ENCODE measurements around the gene NUP54.

Gene NUP54

GRCh38 chr4:76175336-76175735 is 27.1 kb upstream of the NUP54 start:
- Histone ChIP-seq H3K9me3 (ENCODE audit: control insufficient read depth, insufficient read depth, low read length) (no peaks in the 10 kb centered on the region), H3K36me3 (ENCODE audit: insufficient read depth, low read length) (no peaks in the 10 kb centered on the region; the same call in 1 of the 2 replicates), H3K4me1 (ENCODE audit: insufficient read depth, low read length) (no peaks in the 10 kb centered on the region), H3K9ac (ENCODE audit: low read depth, low read length) (no peak overlapping the region)

- Histone ChIP-seq H3K36me3 (ENCODE audit: insufficient read depth, low read length) (peaks cover 3% of the 10 kb centered on the region), H3K9ac (ENCODE audit: low read depth, low read length) (no peak overlapping the region), H3K9me3 (ENCODE audit: control insufficient read depth, insufficient read depth, low read length) (no peaks in the 10 kb centered on the region), H3K4me1 (ENCODE audit: insufficient read depth, low read length) (no peaks in the 10 kb centered on the region)
Observed at GRCh38 chr4:76174216-76174615, 26.0 kb upstream of the NUP54 start.

- H3K9me3 ChIP-seq (ENCODE audit: control insufficient read depth, insufficient read depth, low read length), result no peaks in the 10 kb centered on the region
- peaks cover 7% of the 10 kb centered on the region for H3K36me3 ChIP-seq (ENCODE audit: insufficient read depth, low read length)
- no peak overlapping the region for H3K9ac ChIP-seq (ENCODE audit: low read depth, low read length)
- no peaks in the 10 kb centered on the region for H3K4me1 ChIP-seq (ENCODE audit: insufficient read depth, low read length)
Observed at GRCh38 chr4:76168688-76169087, 20.5 kb upstream of the NUP54 start.

GRCh38 chr4:76166480-76166879 is 18.3 kb upstream of the NUP54 start:
- Histone ChIP-seq H3K9ac (ENCODE audit: low read depth, low read length) (no peak overlapping the region), H3K9me3 (ENCODE audit: control insufficient read depth, insufficient read depth, low read length) (no peaks in the 10 kb centered on the region), H3K4me1 (ENCODE audit: insufficient read depth, low read length) (no peaks in the 10 kb centered on the region), H3K36me3 (ENCODE audit: insufficient read depth, low read length) (peaks cover 7% of the 10 kb centered on the region)

- H3K9me3 ChIP-seq (ENCODE audit: control insufficient read depth, insufficient read depth, low read length), result no peaks in the 10 kb centered on the region
- no peak overlapping the region for H3K9ac ChIP-seq (ENCODE audit: low read depth, low read length)
- H3K36me3 ChIP-seq (ENCODE audit: insufficient read depth, low read length), result no peaks in the 10 kb centered on the region
- no peaks in the 10 kb centered on the region for H3K4me1 ChIP-seq (ENCODE audit: insufficient read depth, low read length)
Observed at GRCh38 chr4:76160355-76160754, 12.2 kb upstream of the NUP54 start.

- no peak overlapping the region for H3K9ac ChIP-seq (ENCODE audit: low read depth, low read length)
- H3K4me1 ChIP-seq (ENCODE audit: insufficient read depth, low read length), result no peaks in the 10 kb centered on the region
- no peaks in the 10 kb centered on the region for H3K9me3 ChIP-seq (ENCODE audit: control insufficient read depth, insufficient read depth, low read length)
- H3K36me3 ChIP-seq (ENCODE audit: insufficient read depth, low read length), result no peaks in the 10 kb centered on the region
Observed at GRCh38 chr4:76156635-76157034, 8.4 kb upstream of the NUP54 start.

- Histone ChIP-seq H3K9ac (ENCODE audit: low read depth, low read length) (no peak overlapping the region), H3K36me3 (ENCODE audit: insufficient read depth, low read length) (no peaks in the 10 kb centered on the region), H3K9me3 (ENCODE audit: control insufficient read depth, insufficient read depth, low read length) (no peaks in the 10 kb centered on the region), H3K4me1 (ENCODE audit: insufficient read depth, low read length) (no peaks in the 10 kb centered on the region)
Observed at GRCh38 chr4:76155979-76156378, 7.8 kb upstream of the NUP54 start.

- Histone ChIP-seq H3K36me3 (ENCODE audit: insufficient read depth, low read length) (no peaks in the 10 kb centered on the region), H3K4me1 (ENCODE audit: insufficient read depth, low read length) (no peaks in the 10 kb centered on the region)
Observed at GRCh38 chr4:76153356-76153755, 5.2 kb upstream of the NUP54 start.

GRCh38 chr4:76147454-76148141 is 599 bp downstream of the NUP54 start:
- peaks cover 2% of the 10 kb centered on the region; the same call in 1 of the 2 replicates for H3K36me3 ChIP-seq (ENCODE audit: insufficient read depth, low read length)
- no peaks in the 10 kb centered on the region for H3K4me1 ChIP-seq (ENCODE audit: insufficient read depth, low read length)
- no peaks in the 10 kb centered on the region for H3K9me3 ChIP-seq (ENCODE audit: control insufficient read depth, insufficient read depth, low read length)
- peak overlapping the region; percentile 89 for H3K9ac ChIP-seq (ENCODE audit: low read depth, low read length)

More at GRCh38 chr4:76153356-76153755, 5.2 kb upstream of the NUP54 start:
- Histone ChIP-seq H3K9me3 (ENCODE audit: control insufficient read depth, insufficient read depth, low read length) (no peaks in the 10 kb centered on the region), H3K9ac (ENCODE audit: low read depth, low read length) (no peak overlapping the region)

GRCh38 chr4:76144546-76144945 is 3.7 kb downstream of the NUP54 start:
- H3K36me3 ChIP-seq (ENCODE audit: insufficient read depth, low read length), result peaks cover 8% of the 10 kb centered on the region; the same call in 1 of the 2 replicates

GRCh38 chr4:76141241-76141640 is 7.0 kb downstream of the NUP54 start:
- Histone ChIP-seq H3K4me1 (ENCODE audit: insufficient read depth, low read length) (no peaks in the 10 kb centered on the region), H3K9ac (ENCODE audit: low read depth, low read length) (no peak overlapping the region), H3K9me3 (ENCODE audit: control insufficient read depth, insufficient read depth, low read length) (no peaks in the 10 kb centered on the region), H3K36me3 (ENCODE audit: insufficient read depth, low read length) (peaks cover 16% of the 10 kb centered on the region; the same call in 1 of the 2 replicates)

More at GRCh38 chr4:76144546-76144945, 3.7 kb downstream of the NUP54 start:
- Histone ChIP-seq H3K4me1 (ENCODE audit: insufficient read depth, low read length) (no peaks in the 10 kb centered on the region), H3K9ac (ENCODE audit: low read depth, low read length) (no peak overlapping the region), H3K9me3 (ENCODE audit: control insufficient read depth, insufficient read depth, low read length) (no peaks in the 10 kb centered on the region)

- Histone ChIP-seq H3K4me1 (ENCODE audit: insufficient read depth, low read length) (no peaks in the 10 kb centered on the region), H3K9me3 (ENCODE audit: control insufficient read depth, insufficient read depth, low read length) (no peaks in the 10 kb centered on the region), H3K9ac (ENCODE audit: low read depth, low read length) (no peak overlapping the region), H3K36me3 (ENCODE audit: insufficient read depth, low read length) (peaks cover 6% of the 10 kb centered on the region)
Observed at GRCh38 chr4:76127754-76128153, 20.4 kb downstream of the NUP54 start.

GRCh38 chr4:76125816-76126215 is 22.4 kb downstream of the NUP54 start:
- no peaks in the 10 kb centered on the region for H3K9me3 ChIP-seq (ENCODE audit: control insufficient read depth, insufficient read depth, low read length)
- H3K36me3 ChIP-seq (ENCODE audit: insufficient read depth, low read length), result peaks cover 6% of the 10 kb centered on the region
- H3K9ac ChIP-seq (ENCODE audit: low read depth, low read length), result no peak overlapping the region
- no peaks in the 10 kb centered on the region for H3K4me1 ChIP-seq (ENCODE audit: insufficient read depth, low read length)

GRCh38 chr4:76120199-76120598 is 28.0 kb downstream of the NUP54 start:
- no peaks in the 10 kb centered on the region for H3K9me3 ChIP-seq (ENCODE audit: control insufficient read depth, insufficient read depth, low read length)
- H3K36me3 ChIP-seq (ENCODE audit: insufficient read depth, low read length), result peaks cover 7% of the 10 kb centered on the region
- H3K4me1 ChIP-seq (ENCODE audit: insufficient read depth, low read length), result no peaks in the 10 kb centered on the region
- no peak overlapping the region for H3K9ac ChIP-seq (ENCODE audit: low read depth, low read length)

- no peak overlapping the region for H3K9ac ChIP-seq (ENCODE audit: low read depth, low read length)
- H3K9me3 ChIP-seq (ENCODE audit: control insufficient read depth, insufficient read depth, low read length), result no peaks in the 10 kb centered on the region
- H3K4me1 ChIP-seq (ENCODE audit: insufficient read depth, low read length), result no peaks in the 10 kb centered on the region
- peaks cover 4% of the 10 kb centered on the region; the same call in 1 of the 2 replicates for H3K36me3 ChIP-seq (ENCODE audit: insufficient read depth, low read length)
Observed at GRCh38 chr4:76117536-76117935, 30.7 kb downstream of the NUP54 start.
